Thymus (tissue), 11 donors: ENCODE data around the gene NDUFB3. TPM values are rescaled to one million over a fixed set of nuclear protein-coding genes. Genes with fewer than 3 reads are reported as not detected.
"Not testable (repeated sequence)": the region's sequence is repeated elsewhere in the genome, so short reads cannot be mapped to it uniquely, and the experiment has no call there.

Experiments
- DNase-seq, 9 donors: peaks; one replicate each; pipeline ENCODE4 v3.0.0-alpha.2; 2013; ENCODE audit warnings: low spot score in 9 of 9, low read depth in 6 of 9, missing footprints in 1 of 9
- H3K27ac ChIP-seq, 2 donors: one replicate each; pipeline ENCODE4 v1.5.1; 2013; ENCODE audit warnings: control low read depth in 1 of 2, low read depth in 1 of 2, low read length in 1 of 2, mild to moderate bottlenecking in 1 of 2, moderate library complexity in 1 of 2
- H3K27me3 ChIP-seq, 2 donors: one replicate each; pipeline ENCODE4 v1.5.1; 2013; ENCODE audit warnings: low read length in 1 of 2; ENCODE audit not compliant: control insufficient read depth in 2 of 2, insufficient read depth in 1 of 2
- H3K36me3 ChIP-seq, 2 donors: one replicate each; pipeline ENCODE4 v1.5.1; 2013; ENCODE audit warnings: low read length in 1 of 2, mild to moderate bottlenecking in 1 of 2, moderate library complexity in 1 of 2; ENCODE audit not compliant: control insufficient read depth in 2 of 2, insufficient read depth in 2 of 2
- H3K4me1 ChIP-seq, 2 donors: one replicate each; pipeline ENCODE4 v1.5.1; 2013; ENCODE audit warnings: low read length in 2 of 2; ENCODE audit not compliant: control insufficient read depth in 2 of 2, insufficient read depth in 2 of 2
- H3K4me3 ChIP-seq, 2 donors: one replicate each; pipeline ENCODE4 v1.5.1; 2013; ENCODE audit warnings: low read length in 2 of 2, control low read depth in 1 of 2, mild to moderate bottlenecking in 1 of 2
- H3K9me3 ChIP-seq, 2 donors: one replicate each; pipeline ENCODE4 v1.5.1; 2013; ENCODE audit warnings: low read length in 1 of 2, mild to moderate bottlenecking in 1 of 2; ENCODE audit not compliant: control insufficient read depth in 2 of 2, insufficient read depth in 1 of 2
- WGBS: extraction: QIAGEN DNeasy Blood & Tissue Kit; methylation state at CpG from one replicate; pipeline ENCODE4 v1.1.7; 2013; 5-methylcytosine and 5-hydroxymethylcytosine counted together
- polyA plus RNA-seq: library from polyadenylated mRNA; stranded (reverse); fragments of 200-250 nt; gene quantifications from one replicate; pipeline ENCODE4 v1.2.3, GENCODE V29; 2013
- total RNA-seq: library from RNA; stranded (reverse); fragments of 120-200 nt; gene quantifications from one replicate; pipeline ENCODE4 v1.2.4, GENCODE V29; 2013
- donor health status: healthy.

The NDUFB3 gene
- total and polyA plus RNA-seq, 2 donors: 83.0 to 210 TPM

DNA sequence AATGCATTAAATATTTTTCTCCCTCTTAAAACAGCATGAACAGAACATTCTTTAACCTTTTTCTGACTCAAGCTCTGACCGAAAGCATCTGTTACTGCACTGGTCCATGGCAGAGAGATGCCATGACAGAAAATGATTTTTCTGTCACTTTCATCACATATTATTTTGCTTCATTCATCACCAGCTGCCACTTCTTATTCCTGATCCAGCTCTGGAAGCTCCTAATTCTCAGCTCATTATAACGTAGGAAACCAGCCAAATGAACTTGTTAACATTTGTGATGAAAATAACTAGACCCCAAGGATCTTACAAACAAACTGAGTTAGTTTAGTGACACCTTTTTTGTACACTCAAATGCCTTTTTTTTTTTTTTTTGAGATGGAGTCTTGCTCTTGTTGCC, 36.5 kb downstream of the NDUFB3 start:
- Histone ChIP-seq H3K27me3 (no peaks in the 10 kb centered on the region), H3K4me3 (no peak overlapping the region), H3K27ac (no peak overlapping the region), H3K4me1 (peaks cover 0 to under 1% of the 10 kb centered on the region in 2 donors), H3K36me3 (no peaks in the 10 kb centered on the region), H3K9me3 (no peaks in the 10 kb centered on the region)
- 96% methylated on average over 2 of the region's 2 CpGs for WGBS
- DNase-seq: no peak

DNA sequence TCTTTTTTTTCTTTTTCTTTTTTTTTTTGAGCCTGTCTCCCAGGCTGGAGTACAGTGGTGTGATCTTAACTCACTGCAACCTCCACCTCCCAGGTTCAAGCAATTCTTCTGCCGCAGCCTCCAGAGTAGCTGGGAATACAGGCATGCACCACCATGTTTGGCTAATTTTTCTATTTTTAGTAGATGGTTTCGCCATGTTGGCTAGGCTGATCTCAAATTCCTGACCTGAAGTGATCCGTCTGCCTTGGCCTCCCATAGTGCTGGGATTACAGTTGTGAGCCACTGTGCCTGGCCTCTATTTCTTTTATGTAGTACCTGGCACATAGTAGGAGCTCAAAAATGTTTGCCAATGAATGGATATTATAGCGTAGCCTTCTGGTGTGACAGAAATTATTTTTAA, 37.4 kb downstream of the NDUFB3 start:
- no peak for DNase-seq
- 98% methylated on average over 4 of the region's 4 CpGs for WGBS
- no peaks in the 10 kb centered on the region for H3K9me3 ChIP-seq

DNA sequence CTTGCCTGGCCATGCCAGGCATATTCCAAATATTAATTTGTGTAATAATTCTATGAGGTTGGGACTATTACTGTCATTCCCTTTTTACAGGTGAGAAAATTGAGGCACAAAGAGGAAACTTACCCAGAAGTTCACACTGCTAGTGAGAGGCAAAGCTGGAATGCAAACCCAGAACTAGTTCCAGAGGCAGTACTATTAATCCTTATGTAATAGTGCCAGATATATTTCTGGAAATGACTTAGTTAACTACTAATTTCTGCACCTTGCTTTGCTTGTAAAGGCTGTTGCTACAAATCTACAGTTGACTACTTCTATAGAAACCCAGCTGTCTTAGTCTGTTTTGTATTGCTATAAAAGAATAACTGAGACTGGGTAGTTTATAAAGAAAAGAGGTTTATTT, 38.8 kb downstream of the NDUFB3 start:
- Histone ChIP-seq H3K4me3 (no peak overlapping the region), H3K36me3 (no peaks in the 10 kb centered on the region), H3K27me3 (no peaks in the 10 kb centered on the region), H3K9me3 (peaks cover 0 to 5% of the 10 kb centered on the region in 2 donors), H3K27ac (no peak overlapping the region), H3K4me1 (peaks cover 8 to 10% of the 10 kb centered on the region in 2 donors)
- no peak for DNase-seq

More for the DNA sequence above, 37.4 kb downstream of the NDUFB3 start:
- Histone ChIP-seq H3K27ac (no peak overlapping the region), H3K27me3 (no peaks in the 10 kb centered on the region), H3K36me3 (no peaks in the 10 kb centered on the region), H3K4me1 (peaks cover 0 to 4% of the 10 kb centered on the region in 2 donors), H3K4me3 (no peak overlapping the region)

DNA sequence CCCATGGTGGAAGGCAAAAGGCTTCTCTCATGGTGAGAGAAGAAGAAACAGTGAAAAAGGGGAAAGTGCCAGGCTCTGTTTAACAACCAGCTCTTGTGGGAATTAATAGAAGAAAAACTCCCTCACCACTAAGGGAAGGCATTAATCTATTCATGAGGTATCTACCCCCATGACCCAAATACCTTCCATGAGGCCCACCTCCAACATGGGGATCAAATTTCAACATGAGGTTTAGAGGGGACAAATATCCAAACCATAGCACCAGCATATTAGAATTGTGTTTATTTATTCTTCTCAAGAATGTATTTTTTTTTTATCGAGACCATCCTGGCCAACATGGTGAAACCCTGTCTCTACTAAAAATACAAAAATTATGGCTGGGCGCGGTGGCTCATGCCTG, 39.3 kb downstream of the NDUFB3 start:
- DNase-seq: no peak
- 97% methylated on average over 3 of the region's 3 CpGs for whole genome bisulfite sequencing
- no peaks in the 10 kb centered on the region for H3K27me3 ChIP-seq
- H3K4me1 ChIP-seq: peaks cover 8 to 13% of the 10 kb centered on the region in 2 donors
- no peaks in the 10 kb centered on the region for H3K36me3 ChIP-seq
- H3K27ac ChIP-seq: no peak overlapping the region
- H3K4me3 ChIP-seq: no peak overlapping the region
- peaks cover 0 to 6% of the 10 kb centered on the region in 2 donors for H3K9me3 ChIP-seq

DNA sequence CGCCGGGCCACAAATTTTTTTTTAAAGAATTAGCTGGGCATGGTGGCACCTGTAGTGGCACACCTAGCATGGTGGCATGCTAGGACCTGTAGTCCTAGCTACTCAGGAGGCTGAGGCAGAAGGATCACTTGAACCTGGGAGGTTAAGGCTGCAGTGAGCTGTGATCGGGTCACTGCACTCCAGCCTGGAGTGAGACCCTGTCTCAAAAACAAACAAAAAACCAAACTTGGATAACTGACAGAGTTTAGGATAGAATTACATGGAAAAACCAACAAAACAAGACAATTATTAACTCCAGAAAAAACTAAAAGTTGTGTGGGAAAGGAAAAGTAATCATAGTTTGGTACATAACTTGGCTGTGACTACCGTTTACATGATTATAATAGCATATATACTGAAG, 42.5 kb downstream of the NDUFB3 start:
- peaks cover 0 to 6% of the 10 kb centered on the region in 2 donors for H3K9me3 ChIP-seq

DNA sequence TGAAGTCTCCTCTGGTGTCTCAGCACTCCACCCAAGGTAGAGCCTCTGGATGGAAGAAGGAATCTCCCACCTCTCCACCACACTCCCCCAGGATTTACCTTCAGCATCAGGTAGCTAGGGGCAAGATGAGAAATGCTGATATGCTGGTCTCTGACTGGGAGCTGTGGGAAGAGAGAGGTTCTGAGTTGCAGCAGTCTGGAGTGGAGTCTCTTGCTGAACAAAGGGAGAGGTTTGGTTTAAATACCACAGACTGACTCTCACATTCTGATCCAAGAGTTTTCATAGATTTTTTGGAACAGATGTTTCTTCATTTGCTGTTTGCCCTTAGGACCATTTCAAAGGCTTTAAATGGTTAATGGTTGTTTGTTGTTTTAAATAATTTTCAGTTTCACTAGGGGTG, 43.0 kb downstream of the NDUFB3 start:
- DNase-seq: no peak
- Histone ChIP-seq H3K36me3 (no peaks in the 10 kb centered on the region), H3K27ac (no peak overlapping the region), H3K4me1 (peaks cover 12 to 40% of the 10 kb centered on the region in 2 donors), H3K9me3 (peaks cover 0 to 6% of the 10 kb centered on the region in 2 donors), H3K27me3 (no peaks in the 10 kb centered on the region), H3K4me3 (no peak overlapping the region)

More for the DNA sequence above, 42.5 kb downstream of the NDUFB3 start:
- Histone ChIP-seq H3K36me3 (no peaks in the 10 kb centered on the region), H3K27me3 (no peaks in the 10 kb centered on the region), H3K27ac (no peak overlapping the region), H3K4me3 (no peak overlapping the region), H3K4me1 (peaks cover 10 to 37% of the 10 kb centered on the region in 2 donors)
- DNase-seq: no peak
- 99% methylated on average over 4 of the region's 4 CpGs for whole genome bisulfite sequencing

DNA sequence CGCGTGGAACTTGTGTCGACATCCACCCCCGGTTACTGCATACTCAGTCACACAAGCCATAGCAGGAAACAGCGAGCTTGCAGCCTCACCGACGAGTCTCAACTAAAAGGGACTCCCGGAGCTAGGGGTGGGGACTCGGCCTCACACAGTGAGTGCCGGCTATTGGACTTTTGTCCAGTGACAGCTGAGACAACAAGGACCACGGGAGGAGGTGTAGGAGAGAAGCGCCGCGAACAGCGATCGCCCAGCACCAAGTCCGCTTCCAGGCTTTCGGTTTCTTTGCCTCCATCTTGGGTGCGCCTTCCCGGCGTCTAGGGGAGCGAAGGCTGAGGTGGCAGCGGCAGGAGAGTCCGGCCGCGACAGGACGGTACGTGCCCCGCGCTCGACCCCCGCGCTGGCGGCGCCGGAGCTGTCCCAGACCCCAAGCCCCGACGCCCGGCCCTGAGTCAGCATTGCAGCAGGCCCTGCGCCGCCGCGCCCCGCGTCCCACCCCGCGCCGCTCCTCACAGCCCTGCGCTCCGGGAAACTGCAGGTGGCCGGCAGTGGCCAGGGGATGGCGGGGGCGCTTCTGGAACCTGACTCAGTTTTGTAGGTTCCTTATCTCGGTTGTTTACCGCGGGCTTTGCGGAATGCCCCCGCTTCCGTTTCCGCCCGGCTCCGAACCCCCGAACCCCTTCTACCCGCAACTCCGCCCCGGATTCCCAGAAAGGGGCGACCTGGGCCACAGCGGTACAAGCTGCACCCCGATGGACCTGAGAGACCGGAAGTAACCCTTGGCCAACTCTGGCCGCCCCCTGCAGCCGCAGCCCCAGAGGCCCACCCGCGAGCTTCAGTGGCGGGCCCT, 44.5 kb downstream of the NDUFB3 start, which contains the start of gene CFLAR:
Gene CFLAR, plus strand, starts transcription at position 50 of the 844 bp plus-strand sequence. CDS start 13,702 bp downstream, outside the sequence.
- peak in 8 of 9 donors; percentile 62 to 88 (median 72) for DNase-seq
- Histone ChIP-seq H3K4me3 (peak within 1 kb of the TSS; percentile 93 to 98), H3K36me3 (no peaks in the 10 kb centered on the region), H3K9me3 (peaks cover 0 to 6% of the 10 kb centered on the region in 2 donors), H3K27me3 (no peaks in the 10 kb centered on the region), H3K4me1 (peaks cover 20 to 51% of the 10 kb centered on the region in 2 donors), H3K27ac (peak within 1 kb of the TSS; percentile 99 to 100)
- WGBS: under 1% methylated on average over 75 of the region's 75 CpGs

DNA sequence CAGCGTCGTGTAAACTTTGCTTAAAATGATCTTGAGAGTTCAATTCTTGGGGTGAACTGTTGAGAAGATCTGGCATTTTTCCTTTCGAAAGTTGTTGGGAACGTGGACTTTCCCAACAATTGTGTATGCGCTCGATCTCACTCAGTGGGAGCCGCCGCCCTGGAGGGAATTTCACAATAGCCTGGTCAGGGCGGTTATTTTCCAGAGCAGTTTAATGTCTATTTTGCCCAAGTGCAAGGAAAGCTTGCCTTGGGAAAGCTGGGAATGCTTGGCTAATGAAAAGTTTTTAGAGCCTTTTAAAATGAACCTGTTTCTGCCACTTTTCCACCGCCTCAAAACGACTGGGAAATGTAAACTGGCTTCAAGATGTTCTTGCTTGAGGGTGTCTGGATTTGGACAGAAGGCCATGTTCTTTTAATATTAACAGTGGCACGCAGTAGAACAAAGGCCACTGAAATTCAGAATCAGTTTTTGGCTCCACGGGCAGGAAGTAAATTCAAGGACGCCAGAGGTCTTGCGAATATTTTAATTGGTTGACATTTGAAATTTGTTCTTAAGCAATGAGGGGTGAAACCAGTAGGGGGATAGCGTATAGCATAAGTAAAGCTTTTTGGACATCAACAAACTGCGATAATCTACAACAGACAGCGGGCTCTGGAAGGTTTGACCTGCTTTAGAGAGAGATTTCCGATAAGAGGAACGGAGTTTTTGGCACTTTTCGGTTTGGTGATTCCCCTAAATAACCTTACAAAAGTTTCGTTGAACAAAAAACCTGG, 45.3 kb downstream of the NDUFB3 start:
- H3K36me3 ChIP-seq: peaks cover 0 to 4% of the 10 kb centered on the region in 2 donors
- DNase-seq: peak in 8 of 9 donors; percentile 44 to 90 (median 69)
- H3K27me3 ChIP-seq: no peaks in the 10 kb centered on the region
- 3% methylated on average over 22 of the region's 22 CpGs for WGBS
- peak overlapping the region; percentile 93 to 98 for H3K4me3 ChIP-seq
- H3K27ac ChIP-seq: peak overlapping the region; percentile 99 to 100
- peaks cover 0 to 6% of the 10 kb centered on the region in 2 donors for H3K9me3 ChIP-seq
- peaks cover 20 to 52% of the 10 kb centered on the region in 2 donors for H3K4me1 ChIP-seq

DNA sequence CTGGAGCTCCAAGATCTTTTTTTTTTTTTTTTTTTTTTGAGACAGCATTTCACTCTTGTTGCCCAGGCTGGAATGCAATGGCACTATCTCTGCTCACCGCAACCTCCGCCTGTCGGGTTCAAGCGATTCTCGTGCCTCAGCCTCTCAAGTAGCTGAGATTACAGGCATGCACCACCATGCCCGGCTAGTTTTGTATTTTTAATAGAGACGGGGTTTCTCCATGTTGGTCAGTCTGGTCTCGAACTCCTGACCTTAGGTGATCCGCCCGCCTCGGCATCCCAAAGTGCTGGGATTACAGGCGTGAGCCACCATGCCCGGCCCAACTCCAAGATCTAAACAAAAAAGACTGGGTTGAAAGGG, 45.9 kb downstream of the NDUFB3 start:
- WGBS: 51% methylated on average over 13 of the region's 13 CpGs
- H3K27me3 ChIP-seq, DNase-seq, H3K9me3 ChIP-seq, H3K36me3 ChIP-seq: not testable (repeated sequence)
- H3K4me1 ChIP-seq: peaks cover 25 to 57% of the 10 kb centered on the region in 2 donors
- peak overlapping the region; percentile 99 to 100 for H3K27ac ChIP-seq
- H3K4me3 ChIP-seq: peak overlapping the region; percentile 93 to 98
